NAMALWA (cell line): Measurements from ENCODE around the gene CABP5.
"Not testable (repeated sequence)": the region's sequence is repeated elsewhere in the genome, so short reads cannot be mapped to it uniquely, and the experiment has no call there.

Experiments
- DNase-seq: peaks from one replicate; pipeline ENCODE4 v3.0.0-alpha.2; 2015; ENCODE audit warnings: low spot score

The CABP5 gene

GRCh38 chr19:48043675-48044258 lies at the start of gene CABP5:
Gene CABP5, minus strand, starts transcription at chr19:48044079. Its CDS starts 157 bp downstream, at chr19:48043922.
- no peak for DNase-seq

GRCh38 chr19:48091111-48091718 lies 47.3 kb upstream of the CABP5 start:
- not testable (repeated sequence) for DNase-seq

- no peak for DNase-seq
These were observed 46.5 kb upstream of the CABP5 start for GRCh38 chr19:48090281-48090802.

GRCh38 chr19:48088991-48089390 lies 45.1 kb upstream of the CABP5 start:
- not testable (repeated sequence) for DNase-seq

GRCh38 chr19:48085904-48086864 lies 42.3 kb upstream of the CABP5 start:
- DNase-seq: no peak

GRCh38 chr19:48085076-48085475 lies 41.2 kb upstream of the CABP5 start:
- DNase-seq: no peak

- DNase-seq: no peak
These were observed 37.2 kb upstream of the CABP5 start for GRCh38 chr19:48081106-48081505.

- not testable (repeated sequence) for DNase-seq
These were observed 26.4 kb upstream of the CABP5 start for GRCh38 chr19:48070177-48070769.

- DNase-seq: no peak
These were observed 25.6 kb upstream of the CABP5 start for GRCh38 chr19:48069435-48069834.

GRCh38 chr19:48064509-48064908 lies 20.6 kb upstream of the CABP5 start:
- no peak for DNase-seq

- no peak for DNase-seq
These were observed 17.8 kb upstream of the CABP5 start for GRCh38 chr19:48061401-48062344.

- no peak for DNase-seq
These were observed 16.5 kb upstream of the CABP5 start for GRCh38 chr19:48060381-48060780.

- no peak for DNase-seq
These were observed 15.5 kb upstream of the CABP5 start for GRCh38 chr19:48059331-48059730.

GRCh38 chr19:48053856-48054255 lies 10.0 kb upstream of the CABP5 start:
- DNase-seq: no peak

GRCh38 chr19:48053076-48053475 lies 9.2 kb upstream of the CABP5 start:
- no peak for DNase-seq

GRCh38 chr19:48051335-48052033 lies 7.6 kb upstream of the CABP5 start:
- peak; percentile 9 for DNase-seq

GRCh38 chr19:48044561-48044960 lies 682 bp upstream of the CABP5 start:
- no peak for DNase-seq

- DNase-seq: no peak
These were observed 1.9 kb downstream of the CABP5 start for GRCh38 chr19:48041877-48042580.

- DNase-seq: no peak
These were observed 7.1 kb downstream of the CABP5 start for GRCh38 chr19:48036765-48037164.

- no peak for DNase-seq
These were observed 10.3 kb downstream of the CABP5 start for GRCh38 chr19:48033604-48034003.
